GM19193 (cell line): ENCODE measurements around the gene AUTS2.

ENCODE experiments used
- POLR2A ChIP-seq: IDR thresholded peaks from 4 replicates; pipeline ENCODE4 v1.6.1; 2011; ENCODE audit not compliant: insufficient read depth, insufficient read length; ENCODE audit errors: extremely low read depth

AUTS2 gene

DNA sequence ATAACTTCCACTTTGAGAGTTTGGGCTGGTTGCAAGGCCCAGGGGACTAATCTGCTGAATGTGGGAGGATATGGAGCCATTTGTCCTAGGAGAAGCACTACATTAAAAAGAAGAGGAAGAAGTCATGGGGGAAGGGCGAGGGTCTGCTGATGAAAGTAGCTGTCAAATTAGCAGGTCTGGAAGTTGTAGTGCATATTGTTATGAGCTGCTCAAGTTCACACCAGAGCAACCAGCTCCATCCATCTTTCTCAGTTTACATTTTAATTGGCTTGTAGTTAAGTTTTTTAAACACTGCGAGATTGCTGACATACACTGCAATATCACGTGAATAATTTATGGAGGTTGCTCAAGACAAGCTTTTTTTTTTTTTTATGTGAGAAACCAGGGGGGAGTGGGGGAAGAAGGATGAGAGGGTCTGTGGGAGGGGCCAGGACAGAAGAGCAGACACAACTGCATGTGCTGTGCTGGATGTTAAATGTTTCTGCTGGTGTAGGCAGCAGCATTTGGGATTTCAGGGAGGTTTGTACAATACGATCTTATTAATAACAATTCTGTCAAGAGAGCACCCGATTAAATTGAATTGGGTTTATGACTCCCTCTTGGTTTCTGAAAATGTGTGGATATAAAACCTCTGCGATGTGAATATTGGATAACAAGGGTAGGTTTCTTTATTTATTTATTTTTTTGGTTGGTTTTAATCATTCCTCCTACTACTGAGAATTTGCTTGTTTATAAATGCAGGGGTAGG is 774.7 kb downstream of the AUTS2 start:
- no peak for TF ChIP-seq POLR2A

DNA sequence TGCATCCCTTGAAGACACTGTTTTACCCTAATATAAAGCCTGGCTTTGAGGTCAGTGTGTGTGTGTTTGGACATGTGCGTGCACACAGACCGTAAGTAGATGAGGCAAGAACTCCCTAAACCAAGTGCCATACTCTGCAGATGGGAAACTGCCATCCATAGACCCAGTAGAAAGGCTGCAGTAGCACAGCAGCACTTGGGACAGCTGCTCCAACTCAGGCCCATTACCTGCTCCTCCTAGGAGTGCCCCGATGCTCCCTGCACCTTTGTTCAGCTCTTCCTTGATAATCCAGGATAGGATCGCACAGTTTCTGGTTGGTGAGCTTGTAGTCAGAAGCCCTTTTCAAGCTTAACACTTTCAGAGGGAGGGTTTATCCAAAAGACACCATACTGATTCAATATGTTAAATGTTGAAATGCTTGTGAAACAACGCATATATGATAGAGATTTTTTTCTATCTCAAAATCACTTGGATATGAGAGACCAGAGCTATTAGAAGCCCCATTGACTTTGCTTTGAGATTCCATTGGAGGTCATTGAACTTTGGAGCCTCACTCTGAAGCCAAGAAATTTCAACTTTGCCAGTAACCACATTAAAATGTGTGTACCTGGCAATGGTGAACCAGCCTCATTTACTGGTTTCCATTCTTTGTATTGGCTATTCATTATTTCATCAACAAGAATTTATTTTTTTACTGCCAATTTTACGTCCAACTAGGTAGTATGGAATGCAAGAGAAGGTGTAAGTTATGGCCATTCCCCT is 776.7 kb downstream of the AUTS2 start:
- no peak for TF ChIP-seq POLR2A

DNA sequence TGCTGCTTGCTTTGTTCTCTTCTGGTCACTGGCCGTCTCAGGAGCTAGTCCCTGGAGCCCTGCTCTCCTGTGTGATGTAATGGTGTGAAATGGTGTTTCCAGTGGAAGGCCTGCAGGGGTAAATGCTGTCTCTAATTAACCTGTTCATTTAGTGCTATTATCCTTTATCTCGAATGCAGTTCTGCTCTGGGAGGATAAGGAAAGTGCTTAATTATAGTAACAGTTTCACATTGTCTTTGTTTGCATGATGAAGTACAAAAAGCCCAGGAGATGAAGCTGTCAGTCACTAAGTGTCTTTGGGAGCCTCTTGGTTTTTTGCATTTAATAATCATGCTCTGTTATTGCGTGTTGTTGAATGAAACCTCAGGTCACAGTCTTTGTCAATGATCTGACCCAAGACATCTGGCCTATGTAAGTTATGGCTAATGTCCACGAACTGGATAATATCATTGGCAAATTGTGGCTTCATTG is 778.3 kb downstream of the AUTS2 start:
- TF ChIP-seq POLR2A: no peak

DNA sequence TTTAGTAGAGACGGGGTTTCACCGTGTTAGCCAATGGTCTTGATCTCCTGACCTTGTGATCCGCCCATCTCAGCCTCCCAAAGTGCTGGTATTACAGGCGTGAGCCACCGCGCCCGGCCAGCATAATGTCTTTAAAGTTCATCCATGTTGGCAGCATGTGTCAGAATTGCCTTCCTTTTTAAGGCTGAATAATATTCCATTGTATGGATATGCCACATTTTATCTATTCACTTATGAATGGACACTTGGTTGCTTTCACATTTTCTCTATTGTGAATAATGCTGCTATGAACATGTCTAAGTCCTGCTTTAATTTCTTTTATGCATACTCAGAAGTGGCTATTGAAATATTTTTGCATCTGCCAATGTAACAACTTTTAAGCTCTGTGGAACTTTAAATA is 779.7 kb downstream of the AUTS2 start:
- TF ChIP-seq POLR2A: no peak

DNA sequence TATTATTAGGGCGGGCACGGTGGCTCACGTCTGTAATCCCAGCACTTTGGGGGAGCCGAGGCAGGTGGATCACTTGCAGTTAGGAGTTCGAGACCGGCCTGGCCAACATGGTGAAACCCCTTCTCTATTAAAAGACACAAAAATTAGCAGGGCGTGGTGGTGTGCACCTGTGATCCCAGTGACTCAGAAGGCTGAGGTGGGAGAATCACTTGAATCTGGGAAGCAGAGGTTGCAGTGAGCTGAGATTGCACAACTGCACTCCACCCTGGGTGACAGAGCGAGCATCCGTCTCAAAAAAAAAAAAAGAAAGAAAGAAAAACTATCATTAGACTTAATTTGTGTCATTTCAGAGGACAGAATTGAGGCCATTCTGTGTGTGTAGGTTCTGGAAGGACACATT is 780.9 kb downstream of the AUTS2 start:
- TF ChIP-seq POLR2A: no peak

DNA sequence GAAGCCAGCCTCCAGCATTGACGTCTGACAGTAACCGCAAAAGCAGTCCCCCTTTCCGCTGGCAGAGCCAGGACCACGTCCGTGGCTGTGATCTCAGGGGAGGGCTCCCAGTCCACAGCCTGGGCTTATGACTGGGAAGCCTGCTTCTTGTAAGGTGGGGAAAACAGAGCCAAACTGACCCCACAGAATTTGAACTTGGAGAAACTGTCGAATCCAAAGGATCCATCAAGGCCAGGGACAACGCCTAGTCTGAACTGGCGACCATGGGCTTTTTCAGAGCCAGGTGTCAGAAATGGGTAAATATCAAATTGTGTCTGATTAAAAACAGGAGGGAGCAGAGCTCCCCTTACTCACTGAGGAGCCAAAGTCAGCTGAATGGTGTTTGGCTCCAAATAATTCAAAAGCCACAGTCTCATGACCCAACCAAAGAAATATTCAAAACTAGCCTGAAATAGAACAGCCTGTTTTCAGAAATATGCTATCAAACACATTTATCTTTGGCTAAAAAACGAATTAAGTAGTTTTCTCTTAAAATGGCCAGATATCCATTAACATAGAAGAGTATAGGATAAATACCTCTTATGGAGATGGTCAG is 782.2 kb downstream of the AUTS2 start:
- no peak for TF ChIP-seq POLR2A

DNA sequence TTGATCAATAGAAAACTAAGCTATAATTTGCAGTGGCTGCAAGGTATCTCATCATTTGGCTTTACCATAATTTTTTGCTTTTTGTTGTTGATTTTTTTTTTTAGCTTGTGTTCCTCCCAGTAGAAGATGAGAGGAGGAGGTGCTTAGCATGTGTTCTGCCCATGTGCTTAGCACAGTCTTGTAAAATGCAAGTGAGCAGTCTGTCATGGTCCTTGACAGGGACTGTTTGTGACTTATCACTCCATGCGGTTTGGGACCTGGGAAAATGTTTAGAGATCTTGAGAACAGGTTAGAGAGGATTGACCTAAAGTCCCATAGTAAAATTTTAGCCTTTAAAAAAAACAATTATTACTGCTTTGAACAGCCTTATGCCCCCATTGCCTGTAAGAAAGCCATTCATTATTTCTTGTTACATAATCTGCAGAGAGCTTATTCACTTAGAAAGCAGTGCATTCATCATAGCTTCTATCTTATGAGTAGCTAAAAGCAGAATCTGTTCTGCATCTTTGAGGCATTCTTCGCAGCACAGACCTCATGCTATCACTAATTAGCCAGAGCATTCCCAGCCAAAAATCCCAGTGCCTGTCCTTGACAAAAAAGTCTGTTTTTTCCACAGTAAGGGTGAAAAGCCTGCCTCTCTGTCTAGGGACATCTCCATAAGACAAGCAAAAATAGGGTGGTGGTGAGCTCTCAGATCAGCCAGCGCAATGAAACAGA is 784.9 kb downstream of the AUTS2 start:
- TF ChIP-seq POLR2A: no peak

DNA sequence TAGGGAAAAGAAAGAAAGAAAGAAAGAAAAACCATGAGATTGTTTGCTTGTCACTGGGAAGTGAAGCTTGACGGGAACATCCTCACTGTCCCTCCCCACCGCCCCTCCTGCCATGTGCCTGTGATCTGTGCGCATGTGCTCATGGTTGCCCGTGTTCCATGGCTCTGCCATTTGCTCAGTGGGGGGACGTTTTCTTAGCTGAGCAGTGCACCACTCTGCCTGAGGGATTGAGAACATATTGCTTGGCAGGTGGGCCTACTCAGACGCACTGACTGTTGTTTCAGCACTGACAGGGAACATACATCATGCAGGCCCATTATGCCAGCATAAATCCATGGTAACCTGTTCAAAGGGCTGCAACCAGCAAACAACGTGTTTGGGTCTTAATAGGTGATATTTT is 785.7 kb downstream of the AUTS2 start:
- no peak for TF ChIP-seq POLR2A

DNA sequence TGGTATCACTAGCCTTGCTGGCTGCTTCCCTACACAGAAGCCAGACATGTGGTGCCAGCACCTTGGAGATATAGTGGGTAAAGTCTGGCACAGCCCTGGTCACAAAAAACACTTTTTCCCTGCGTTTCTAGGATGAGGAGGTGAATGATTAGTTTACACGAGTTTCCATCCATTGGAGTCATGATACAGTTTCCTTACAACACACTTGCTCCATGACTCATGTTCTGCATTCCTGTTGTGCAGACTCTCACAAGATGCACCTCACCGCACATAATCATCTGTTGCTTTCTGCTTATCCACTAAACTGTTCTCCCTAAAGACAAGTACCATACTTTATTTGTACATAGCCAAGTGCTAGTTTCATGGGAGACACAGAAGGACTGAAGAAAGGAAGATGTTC is 786.6 kb downstream of the AUTS2 start:
- no peak for TF ChIP-seq POLR2A

DNA sequence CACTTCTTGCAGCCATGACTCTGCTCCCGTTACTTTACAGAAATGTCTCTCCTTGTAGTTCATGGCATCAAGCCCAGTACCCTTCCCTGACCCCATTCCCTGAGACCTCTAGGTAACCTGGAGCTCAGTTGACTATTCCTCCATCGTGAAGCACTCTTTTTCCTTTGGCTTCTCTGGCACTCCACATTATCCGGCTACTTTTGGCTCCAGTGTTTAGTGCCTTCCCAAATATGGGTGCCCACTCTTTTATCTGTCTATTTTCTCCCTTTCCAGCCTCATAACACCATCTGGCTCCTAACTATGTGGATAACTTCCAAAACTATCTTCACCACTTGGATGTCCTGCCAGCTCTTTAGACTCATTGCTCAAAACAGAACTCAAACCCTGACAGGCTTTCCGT is 788.9 kb downstream of the AUTS2 start:
- TF ChIP-seq POLR2A: no peak

DNA sequence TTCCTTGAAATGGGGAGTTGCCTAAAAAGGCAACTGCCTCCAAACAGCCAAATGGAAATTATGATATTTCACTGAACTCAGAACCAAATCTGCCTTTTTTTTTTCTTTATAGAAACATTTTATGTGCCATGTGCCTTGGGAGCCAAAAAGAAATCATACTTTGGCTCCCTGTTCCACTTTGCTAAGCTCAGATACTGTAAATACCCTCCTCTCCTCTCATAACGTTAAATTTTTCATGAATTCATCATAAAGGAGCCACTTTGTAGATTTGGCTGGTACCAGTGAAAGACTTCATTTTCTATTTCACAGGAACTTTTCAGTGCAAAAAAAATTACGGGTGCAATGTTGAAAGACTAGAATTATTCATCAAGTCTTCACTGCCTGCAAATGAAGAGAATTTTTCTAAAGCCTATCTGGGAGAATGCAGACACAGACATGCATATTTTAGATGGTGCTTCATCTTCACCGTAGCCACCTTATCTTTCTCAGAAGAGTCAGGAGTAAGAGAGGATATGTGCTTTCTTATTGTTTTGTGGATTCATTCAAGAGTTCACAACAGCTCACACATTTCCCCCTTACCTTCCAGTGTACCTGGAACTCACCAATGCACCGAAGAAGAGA is 791.4 kb downstream of the AUTS2 start:
- TF ChIP-seq POLR2A: no peak

DNA sequence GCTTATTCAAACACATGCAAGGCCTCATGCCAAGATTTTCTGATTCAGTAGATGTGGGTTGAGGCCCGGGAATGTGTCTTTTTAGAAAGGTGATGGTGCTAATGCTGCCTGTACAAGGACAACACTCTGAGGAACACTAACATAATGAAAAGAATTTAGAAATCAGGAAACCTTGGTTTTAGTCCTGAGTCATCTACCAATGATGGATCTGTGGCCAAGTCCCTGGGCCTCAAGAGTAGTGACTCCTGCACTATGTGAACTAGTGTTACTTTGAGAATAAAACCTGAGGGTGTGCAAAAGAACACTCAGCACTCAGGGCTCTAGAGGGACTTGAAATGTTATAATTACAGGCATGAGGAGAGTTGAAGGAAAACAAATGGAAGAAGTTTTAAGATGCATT is 792.0 kb downstream of the AUTS2 start:
- no peak for TF ChIP-seq POLR2A

DNA sequence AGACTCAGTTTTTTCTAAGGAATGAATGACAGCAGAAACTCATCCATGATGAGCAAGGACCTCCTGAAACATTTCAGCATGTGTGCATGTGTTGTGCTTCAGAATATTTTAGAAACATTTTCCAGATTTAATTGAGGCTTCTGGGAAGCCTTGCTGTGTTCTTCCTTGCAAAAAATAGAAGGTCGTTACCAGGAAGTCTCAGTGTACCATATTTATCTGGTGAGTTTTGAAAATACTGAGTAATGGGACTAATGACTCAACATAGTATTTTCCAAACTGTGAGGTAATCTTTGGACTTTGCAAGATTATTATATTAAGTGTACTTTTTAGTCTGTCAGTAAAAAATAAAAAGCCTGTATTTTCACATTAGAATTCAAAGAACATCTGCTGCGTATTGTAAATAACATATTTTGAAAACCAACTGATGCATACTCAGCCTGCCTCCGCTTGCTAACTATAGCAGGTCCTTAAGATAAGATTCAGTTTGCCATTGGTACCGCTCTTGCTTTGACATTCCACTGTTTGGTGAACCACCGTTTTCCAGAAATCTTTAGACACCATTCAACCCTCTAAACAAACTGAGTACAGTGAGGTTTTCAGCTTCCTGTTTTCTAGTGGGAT is 794.1 kb downstream of the AUTS2 start:
- no peak for TF ChIP-seq POLR2A

DNA sequence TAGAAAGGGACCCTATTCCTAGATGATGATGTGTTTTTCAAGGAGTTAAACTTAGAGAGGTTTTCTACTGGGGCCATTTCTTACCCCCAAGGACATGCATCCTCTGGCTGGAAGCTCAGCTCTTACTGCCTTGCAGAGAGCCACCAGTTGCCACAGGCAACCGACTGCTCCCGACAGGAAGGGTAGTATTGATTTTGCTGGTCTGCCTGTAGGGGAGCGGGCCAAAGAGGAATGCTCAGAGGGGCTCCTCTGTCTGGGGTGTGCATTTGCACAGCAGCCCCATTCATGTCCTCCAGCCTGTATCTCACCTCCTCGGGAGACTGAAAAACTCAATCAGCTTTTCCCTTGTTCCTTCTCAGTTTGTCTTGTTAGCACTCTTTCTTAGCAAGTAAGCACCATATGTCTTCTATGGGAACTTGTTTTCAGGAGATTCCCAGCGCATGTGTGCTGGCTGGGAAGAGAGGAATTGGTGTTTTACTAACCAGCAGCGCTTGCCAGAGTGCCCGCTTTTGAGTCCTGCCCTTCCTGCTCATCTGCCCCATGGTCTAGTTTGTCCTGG is 794.7 kb downstream of the AUTS2 start:
- no peak for TF ChIP-seq POLR2A
